Effector memory CD4-positive, alpha-beta T cell (primary cell): ENCODE results near the gene HOXA6.

ENCODE experiments used
- DNase-seq, 3 donors: peaks; one replicate each; pipeline ENCODE4 v3.0.0-alpha.2; 2020
- H3K27ac ChIP-seq: 2 replicates; pipeline ENCODE4 v1.7.0; 2013; ENCODE audit warnings: mild to moderate bottlenecking, low read length, moderate library complexity; ENCODE audit not compliant: insufficient read depth, poor library complexity, severe bottlenecking
- H3K27me3 ChIP-seq: replicated peaks from 2 replicates; pipeline ENCODE4 v1.7.0; 2013; ENCODE audit warnings: mild to moderate bottlenecking, low read length; ENCODE audit not compliant: insufficient read depth, control insufficient read depth, poor library complexity, severe bottlenecking
- H3K36me3 ChIP-seq: 2 replicates; pipeline ENCODE4 v1.7.0; 2013; ENCODE audit warnings: mild to moderate bottlenecking, low read length, moderate library complexity; ENCODE audit not compliant: control insufficient read depth, insufficient read depth
- H3K4me1 ChIP-seq: 2 replicates; pipeline ENCODE4 v1.7.0; 2013; ENCODE audit warnings: low read length, mild to moderate bottlenecking; ENCODE audit not compliant: control insufficient read depth, insufficient read depth, poor library complexity, severe bottlenecking
- H3K4me3 ChIP-seq: 2 replicates; pipeline ENCODE4 v1.7.0; 2013; ENCODE audit warnings: low read length, low read depth, mild to moderate bottlenecking; ENCODE audit not compliant: insufficient read depth, poor library complexity, severe bottlenecking
- H3K9me3 ChIP-seq: 2 replicates; pipeline ENCODE4 v1.7.0; 2013; ENCODE audit warnings: mild to moderate bottlenecking, low read length, moderate library complexity; ENCODE audit not compliant: control insufficient read depth

HOXA6 gene

GRCh38 chr7:27149842-27150567, 2.4 kb upstream of the HOXA6 start:
- Histone ChIP-seq H3K27me3 (peaks cover 78% of the 10 kb centered on the region), H3K27ac (no peak overlapping the region)

GRCh38 chr7:27148756-27149641, 1.4 kb upstream of the HOXA6 start:
- Histone ChIP-seq H3K9me3 (no peaks in the 10 kb centered on the region), H3K27ac (no peak overlapping the region), H3K4me1 (peaks cover 25% of the 10 kb centered on the region), H3K36me3 (no peaks in the 10 kb centered on the region), H3K4me3 (no peak overlapping the region), H3K27me3 (peaks cover 71% of the 10 kb centered on the region)
- no peak for DNase-seq

More at GRCh38 chr7:27149842-27150567, 2.4 kb upstream of the HOXA6 start:
- no peak for DNase-seq
- Histone ChIP-seq H3K4me3 (no peak overlapping the region), H3K36me3 (no peaks in the 10 kb centered on the region), H3K4me1 (peaks cover 31% of the 10 kb centered on the region), H3K9me3 (no peaks in the 10 kb centered on the region)

GRCh38 chr7:27148031-27148755, 619 bp upstream of the HOXA6 start:
- no peak for DNase-seq
- no peaks in the 10 kb centered on the region for H3K36me3 ChIP-seq
- peaks cover 25% of the 10 kb centered on the region for H3K4me1 ChIP-seq
- no peak overlapping the region for H3K4me3 ChIP-seq
- no peaks in the 10 kb centered on the region for H3K9me3 ChIP-seq
- H3K27me3 ChIP-seq = peaks cover 66% of the 10 kb centered on the region
- H3K27ac ChIP-seq = no peak overlapping the region

GRCh38 chr7:27146491-27147198, 929 bp downstream of the HOXA6 start:
- DNase-seq = no peak
- H3K27me3 ChIP-seq = peaks cover 56% of the 10 kb centered on the region
- H3K4me1 ChIP-seq = peaks cover 19% of the 10 kb centered on the region
- no peak overlapping the region for H3K27ac ChIP-seq
- no peak overlapping the region for H3K4me3 ChIP-seq
- H3K9me3 ChIP-seq = no peaks in the 10 kb centered on the region
- no peaks in the 10 kb centered on the region for H3K36me3 ChIP-seq

- no peaks in the 10 kb centered on the region for H3K36me3 ChIP-seq
- peaks cover 49% of the 10 kb centered on the region for H3K27me3 ChIP-seq
- peaks cover 12% of the 10 kb centered on the region for H3K4me1 ChIP-seq
- DNase-seq = no peak
- H3K27ac ChIP-seq = no peak overlapping the region
- no peak overlapping the region for H3K4me3 ChIP-seq
- no peaks in the 10 kb centered on the region for H3K9me3 ChIP-seq
These were observed 1.6 kb downstream of the HOXA6 start for GRCh38 chr7:27145914-27146412.

- peaks cover 6% of the 10 kb centered on the region for H3K4me1 ChIP-seq
- no peaks in the 10 kb centered on the region for H3K36me3 ChIP-seq
- H3K4me3 ChIP-seq = no peak overlapping the region
- DNase-seq = no peak
- peaks cover 44% of the 10 kb centered on the region for H3K27me3 ChIP-seq
- no peaks in the 10 kb centered on the region for H3K9me3 ChIP-seq
- no peak overlapping the region for H3K27ac ChIP-seq
These were observed 2.2 kb downstream of the HOXA6 start for GRCh38 chr7:27145165-27145913.

GRCh38 chr7:27144781-27145164, 2.8 kb downstream of the HOXA6 start:
- Histone ChIP-seq H3K27ac (no peak overlapping the region), H3K4me3 (no peak overlapping the region), H3K4me1 (peaks cover 4% of the 10 kb centered on the region), H3K9me3 (no peaks in the 10 kb centered on the region), H3K36me3 (no peaks in the 10 kb centered on the region), H3K27me3 (peaks cover 38% of the 10 kb centered on the region)
- no peak for DNase-seq

- H3K27ac ChIP-seq = no peak overlapping the region
- H3K4me3 ChIP-seq = no peak overlapping the region
- no peak for DNase-seq
- H3K4me1 ChIP-seq = peaks cover 4% of the 10 kb centered on the region
- peaks cover 33% of the 10 kb centered on the region for H3K27me3 ChIP-seq
- no peaks in the 10 kb centered on the region for H3K36me3 ChIP-seq
- H3K9me3 ChIP-seq = no peaks in the 10 kb centered on the region
These were observed 3.4 kb downstream of the HOXA6 start for GRCh38 chr7:27143950-27144780.
